HG02884 (cell line): ENCODE results near the gene GSDMA.
A peak's percentile ranks its signal among the peaks of the same experiment; 100 is the strongest.
"Not testable (repeated sequence)": the region's sequence is repeated elsewhere in the genome, so short reads cannot be mapped to it uniquely, and the experiment has no call there.

Source experiments
- ATAC-seq: cut with Tn5 transposase; IDR thresholded peaks from one replicate; pipeline ENCODE4 v1.9.1; 2021; ENCODE audit warnings: mild to moderate bottlenecking, moderate library complexity; ENCODE audit not compliant: unreplicated experiment

GSDMA gene

DNA sequence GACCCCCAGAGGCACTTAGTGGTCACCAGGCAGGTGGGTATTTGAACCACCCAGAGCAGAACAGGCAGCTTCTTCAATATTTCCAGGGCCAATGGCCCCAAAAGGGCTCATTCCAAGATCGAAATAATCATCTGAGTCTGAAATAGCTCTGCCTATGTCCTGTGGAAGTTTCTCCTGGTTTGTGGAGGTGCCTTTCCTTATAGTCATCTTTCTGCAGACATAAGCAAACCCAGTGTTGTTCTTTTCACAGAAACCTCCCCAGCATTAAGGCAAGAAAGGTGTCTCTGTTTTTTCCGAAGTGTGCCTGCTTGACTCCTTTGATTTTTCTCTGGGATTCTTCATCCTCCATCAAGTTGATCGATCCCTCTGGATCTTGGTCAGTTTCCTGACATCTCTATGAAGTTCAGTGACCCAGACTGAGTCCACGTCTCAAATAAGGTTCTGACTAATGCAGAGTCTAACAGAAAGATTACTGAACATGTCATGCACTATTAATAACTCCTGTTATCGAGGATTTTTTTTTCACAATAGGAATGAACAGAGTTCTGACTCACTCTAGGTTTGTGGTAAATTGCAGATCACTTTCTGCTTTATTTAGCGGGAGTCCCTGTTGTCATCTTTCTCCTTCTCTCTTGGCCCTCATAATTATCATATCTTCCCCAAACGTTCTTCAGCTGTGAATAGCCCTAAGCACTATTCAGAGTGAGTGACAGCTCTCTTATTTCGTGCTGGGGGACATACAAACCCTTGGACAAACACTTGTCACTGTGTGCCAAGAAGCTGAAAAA, 33.8 kb upstream of the GSDMA start:
- ATAC-seq: no peak

DNA sequence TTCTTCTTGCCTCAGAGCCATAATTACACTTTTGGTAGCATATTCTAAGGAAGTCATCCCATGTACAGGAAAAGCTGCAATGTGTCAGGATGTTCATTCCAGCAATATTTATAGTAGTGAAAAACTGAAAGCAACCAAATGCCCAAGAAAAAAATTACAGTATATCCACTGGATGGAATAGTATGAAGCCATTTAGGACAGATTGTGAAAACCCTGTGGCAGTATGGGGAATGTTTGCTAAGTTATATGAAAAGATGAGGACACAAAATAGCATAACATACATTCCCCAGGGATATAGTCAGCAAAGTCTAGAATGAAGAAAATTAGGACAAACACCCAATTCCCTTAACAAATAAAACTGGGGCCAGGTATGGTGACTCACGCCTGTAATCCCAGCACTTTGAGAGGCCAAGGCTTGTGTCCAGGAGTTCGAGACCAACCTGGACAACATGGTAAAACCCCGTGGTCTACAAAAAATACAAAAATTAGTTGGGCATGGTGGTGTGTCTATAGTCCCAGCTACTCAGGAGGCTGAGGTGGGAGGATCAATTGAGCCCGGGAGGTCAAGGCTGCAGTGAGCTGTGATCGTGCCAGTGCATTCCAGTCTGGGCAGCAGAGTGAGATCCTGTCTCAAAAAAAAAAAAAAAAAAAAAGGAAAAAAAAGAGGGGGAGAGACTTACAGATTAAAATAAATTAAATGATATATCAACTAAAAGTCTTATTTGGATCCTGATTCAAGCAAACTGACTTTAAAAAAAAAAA, 33.0 kb upstream of the GSDMA start:
- ATAC-seq: no peak

DNA sequence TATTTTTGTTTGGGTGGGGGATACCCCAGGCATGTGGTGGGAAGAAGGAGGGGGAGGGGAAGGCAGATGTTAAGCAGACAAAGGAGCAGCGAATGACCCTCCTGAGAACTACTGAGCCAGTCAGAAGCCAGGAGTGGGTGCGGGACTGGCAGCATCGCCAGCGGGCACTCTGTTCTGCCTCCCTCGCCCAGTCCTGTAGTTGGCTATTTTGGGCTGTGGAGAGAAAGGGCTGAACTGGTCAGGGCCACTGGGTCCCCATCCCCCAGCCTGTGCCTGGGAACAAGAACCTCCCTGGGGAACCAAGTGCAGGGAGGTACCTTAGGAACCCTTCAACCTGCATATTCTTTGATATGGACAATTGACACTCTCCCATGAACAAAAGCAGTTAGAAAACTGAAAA, 28.9 kb upstream of the GSDMA start:
- no peak for ATAC-seq

DNA sequence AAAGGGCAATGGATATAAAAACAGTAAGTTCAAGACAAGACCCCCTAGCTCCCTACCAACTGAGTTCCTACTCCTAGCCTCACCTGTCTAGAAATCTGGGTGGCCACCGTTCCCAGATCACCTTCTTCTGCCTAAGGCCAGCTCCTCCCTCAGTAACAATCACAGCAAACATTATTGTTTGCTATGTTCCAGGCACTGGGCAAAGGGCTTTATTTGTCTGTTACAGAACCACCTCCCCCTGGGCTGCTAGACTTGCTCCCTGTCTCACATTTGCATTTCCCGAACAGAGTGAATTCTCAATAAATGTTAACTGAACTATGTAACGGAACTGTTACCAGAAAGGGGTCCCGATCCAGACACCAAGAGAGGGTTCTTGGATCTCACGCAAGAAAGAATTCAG, 28.5 kb upstream of the GSDMA start:
- no peak for ATAC-seq

DNA sequence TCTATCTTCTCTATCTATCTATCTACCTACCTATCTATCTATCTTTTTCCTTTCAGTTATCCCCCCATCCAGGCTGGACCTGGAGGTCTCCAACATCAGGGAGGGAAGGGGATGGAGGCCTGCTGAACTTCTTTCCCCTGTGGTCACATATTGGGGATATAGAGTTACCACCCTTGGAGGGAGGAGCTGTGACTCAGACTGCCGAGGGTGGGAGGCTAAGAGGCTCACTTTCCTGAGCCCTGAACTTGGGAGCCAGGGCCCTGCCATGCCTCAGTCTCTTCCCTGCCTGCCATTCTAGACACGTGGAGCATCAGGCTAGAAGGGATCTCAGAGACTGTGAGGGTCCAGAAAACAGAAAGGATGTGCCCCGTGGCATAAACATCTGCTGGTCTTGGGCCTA, 26.9 kb upstream of the GSDMA start:
- ATAC-seq: no peak

DNA sequence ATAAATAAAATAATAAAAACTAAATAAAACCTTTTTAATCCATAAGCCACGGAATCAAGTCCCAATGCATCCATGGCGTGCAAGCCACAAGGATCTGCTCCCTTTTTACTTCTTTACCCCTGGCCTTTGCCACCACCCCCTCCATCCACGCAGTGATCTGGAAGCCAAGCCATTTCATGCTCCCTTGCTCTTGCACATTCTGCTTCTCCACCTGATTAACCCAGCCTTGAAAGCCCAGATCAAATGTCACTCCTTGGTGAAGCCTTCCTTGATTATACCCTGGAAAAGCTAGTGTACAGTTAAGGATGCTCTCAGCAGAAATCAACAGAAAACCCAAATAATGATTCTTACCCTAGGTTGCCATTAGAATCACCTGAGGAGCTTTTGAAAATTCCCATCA, 25.4 kb upstream of the GSDMA start:
- no peak for ATAC-seq

DNA sequence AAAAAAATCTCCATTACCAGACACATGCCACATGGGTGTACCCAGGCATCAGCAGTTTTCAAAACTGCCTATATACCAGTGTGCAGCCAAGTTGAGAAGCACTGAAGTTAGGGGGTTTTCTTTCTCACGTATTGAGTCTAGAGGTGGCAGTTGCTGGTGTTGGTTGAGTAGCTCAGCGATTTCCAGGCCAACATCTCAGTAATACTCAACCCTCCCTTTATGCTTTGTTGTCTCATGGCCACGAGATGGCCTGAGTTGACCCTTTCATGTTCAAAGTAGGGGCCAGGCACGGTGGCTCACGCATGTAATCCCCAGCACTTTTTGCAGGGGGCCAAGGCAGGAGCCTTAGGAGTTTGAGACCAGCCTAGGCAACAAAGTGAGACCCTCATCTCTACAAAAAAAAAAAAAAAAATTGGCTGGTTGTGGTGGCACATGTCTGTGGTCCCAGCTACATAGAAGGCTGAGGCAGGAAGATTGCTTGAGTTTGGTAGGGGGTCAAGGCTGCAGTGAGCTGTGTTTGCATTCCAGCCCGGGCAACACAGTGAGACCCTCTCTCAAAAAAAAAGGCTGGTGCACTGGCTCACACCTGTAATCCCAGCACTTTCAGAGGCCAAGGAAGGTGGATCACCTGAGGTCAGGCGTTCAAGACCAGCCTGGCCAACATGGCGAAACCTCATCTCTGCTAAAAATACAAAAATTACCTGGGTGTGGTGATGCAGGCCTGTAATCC, 24.5 kb upstream of the GSDMA start:
- no peak for ATAC-seq

DNA sequence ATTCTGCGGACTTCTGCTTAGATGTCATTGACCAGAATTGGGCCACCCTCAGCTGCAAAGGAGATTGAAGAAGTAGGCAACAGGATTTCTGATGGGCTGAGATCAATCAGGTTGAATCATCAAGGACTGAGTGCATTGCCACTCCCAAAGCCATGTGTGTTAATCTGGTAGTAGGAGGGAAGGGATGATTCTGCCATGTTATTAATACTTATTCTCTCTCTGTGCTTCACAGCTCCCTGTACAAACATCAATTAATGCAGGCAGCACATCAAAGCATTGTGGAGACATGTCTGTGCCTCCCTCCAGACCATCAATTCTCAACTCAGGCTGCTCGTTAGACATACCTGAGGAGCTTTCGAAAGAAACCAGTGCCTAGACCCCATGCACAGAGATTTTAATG, 23.7 kb upstream of the GSDMA start:
- ATAC-seq: no peak

DNA sequence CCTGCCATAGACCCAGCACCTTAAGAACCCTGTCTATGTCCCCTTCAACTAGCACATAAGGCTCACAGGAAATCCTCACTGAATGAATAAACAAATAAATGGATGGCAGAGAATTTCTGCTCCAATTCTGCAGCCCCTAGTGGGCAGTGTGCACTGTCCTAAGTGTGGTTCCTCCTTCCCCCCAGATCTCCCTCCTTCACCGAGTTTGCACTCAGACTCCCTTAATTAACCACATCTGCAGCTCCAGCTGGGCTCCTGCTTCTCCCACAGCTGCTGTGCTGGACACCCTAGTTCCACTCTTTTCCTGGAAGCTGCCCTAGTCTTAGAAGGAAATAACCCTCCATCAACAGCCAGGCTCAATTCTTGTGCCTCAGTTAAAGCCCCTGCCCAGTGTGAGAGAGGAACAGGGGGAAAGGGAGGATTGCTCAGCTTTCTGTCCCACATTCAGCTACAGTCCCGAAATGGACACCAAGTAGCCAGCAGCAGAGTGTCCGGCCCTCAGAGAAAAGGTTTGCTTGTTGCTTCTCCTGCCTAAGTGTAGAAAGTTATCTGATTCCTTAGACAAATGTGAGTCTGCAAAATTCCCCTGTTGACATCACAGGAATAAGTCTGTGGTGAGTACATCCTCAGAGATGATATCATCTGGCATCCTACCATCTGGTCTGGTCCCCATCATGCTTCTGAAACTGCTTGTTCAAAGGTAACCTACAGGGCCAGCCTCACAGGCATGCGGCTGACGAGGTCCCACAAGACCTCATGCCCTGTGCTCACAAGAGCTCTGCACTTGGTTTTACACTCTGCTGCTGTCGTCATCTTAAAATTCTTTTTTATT, 23.0 kb upstream of the GSDMA start:
- no peak for ATAC-seq

DNA sequence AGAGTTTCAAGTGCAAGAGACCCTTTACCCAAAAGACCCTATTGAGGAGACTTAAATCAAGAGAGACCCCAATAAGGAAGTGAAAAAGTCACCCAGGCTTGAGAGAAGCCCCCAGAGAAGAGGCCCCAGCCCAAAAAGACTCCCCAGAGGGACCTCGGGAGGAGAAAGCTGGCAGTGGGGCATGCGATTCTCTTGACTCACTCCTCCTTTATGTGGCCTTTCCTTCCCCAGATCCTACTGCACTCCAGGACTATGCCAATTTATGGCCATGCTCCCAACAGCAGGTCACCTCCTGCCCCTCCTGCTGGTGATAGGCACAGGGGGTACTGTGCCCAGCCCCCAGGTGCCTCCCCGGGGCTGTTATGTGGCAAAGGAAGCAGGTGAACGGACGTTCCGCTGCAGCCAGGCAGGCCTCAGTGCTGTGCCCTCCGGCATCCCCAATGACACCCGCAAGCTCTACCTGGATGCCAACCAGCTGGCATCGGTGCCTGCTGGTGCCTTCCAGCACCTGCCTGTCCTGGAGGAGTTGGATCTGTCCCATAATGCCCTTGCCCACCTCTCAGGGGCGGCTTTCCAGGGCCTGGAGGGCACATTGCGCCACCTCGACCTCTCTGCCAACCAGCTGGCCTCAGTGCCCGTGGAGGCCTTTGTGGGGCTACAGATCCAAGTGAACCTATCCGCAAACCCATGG, 19.0 kb upstream of the GSDMA start:
- ATAC-seq: no peak

DNA sequence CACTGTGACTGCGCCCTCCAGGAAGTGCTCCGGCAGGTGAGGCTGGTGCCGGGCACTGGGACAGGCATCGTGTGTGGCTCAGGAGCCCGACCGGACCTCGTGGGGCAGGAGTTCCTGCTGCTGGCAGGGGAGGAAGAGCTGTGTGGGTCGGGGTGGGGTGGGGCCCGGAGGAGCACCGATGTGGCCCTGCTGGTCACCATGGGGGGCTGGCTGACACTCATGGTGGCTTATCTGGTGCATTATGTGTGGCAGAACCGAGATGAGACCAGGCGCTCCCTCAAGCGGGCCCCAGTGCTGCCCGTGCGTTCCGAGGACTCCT, 18.5 kb upstream of the GSDMA start:
- no peak for ATAC-seq

DNA sequence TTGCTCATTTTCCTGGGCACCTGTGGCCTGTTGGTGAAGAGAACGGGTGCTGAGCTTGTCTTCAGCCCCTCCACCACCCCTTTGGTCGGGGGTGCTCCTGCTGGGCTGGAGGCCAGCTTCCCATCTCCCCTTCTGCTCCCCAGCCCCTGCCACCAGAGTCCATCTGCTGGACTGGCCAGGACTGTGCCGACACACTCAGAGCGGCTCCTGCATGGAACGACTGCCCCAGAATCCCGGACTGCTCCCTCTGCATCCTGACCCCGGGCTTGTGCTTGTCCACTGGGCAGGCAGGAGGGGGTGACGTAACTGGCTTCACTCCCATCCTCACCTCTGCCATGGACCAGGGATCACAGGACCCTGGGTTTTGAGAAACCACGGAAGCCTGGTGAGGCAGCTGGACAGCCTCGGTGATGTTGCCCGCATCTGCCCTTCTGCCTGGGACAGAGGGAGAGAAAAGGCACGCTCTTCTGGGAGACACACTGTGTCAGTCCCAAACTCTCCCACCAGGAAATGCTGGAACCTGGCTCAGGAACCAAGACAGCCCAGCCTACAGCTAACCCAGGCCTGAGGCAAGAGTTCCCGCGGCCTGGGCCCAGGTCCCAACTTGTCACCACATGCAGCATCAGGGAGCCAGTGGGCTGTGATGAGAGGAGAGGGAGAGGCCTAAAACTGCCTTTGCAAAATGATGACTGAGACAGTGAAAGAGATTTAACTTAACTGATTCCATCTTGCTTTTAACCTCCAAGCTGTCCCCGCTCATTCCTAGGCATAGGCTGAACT, 16.1 kb upstream of the GSDMA start:
- no peak for ATAC-seq

DNA sequence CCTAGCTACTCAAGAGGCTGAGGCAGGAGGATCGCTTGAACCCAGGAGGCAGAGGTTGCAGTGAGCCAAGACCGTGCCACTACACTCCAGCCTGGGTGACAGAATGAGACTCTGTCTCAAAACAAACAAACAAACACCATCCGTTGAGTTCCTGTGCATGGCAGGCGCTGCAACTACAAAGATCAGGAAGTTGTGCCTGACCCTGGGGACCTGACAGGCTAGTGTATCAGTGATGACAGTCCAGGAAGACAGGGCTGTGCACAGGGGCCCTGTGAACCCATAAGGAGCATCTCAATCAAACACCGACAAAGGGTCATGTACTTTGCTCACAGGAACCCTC, 14.3 kb upstream of the GSDMA start:
- not testable (repeated sequence) for ATAC-seq

DNA sequence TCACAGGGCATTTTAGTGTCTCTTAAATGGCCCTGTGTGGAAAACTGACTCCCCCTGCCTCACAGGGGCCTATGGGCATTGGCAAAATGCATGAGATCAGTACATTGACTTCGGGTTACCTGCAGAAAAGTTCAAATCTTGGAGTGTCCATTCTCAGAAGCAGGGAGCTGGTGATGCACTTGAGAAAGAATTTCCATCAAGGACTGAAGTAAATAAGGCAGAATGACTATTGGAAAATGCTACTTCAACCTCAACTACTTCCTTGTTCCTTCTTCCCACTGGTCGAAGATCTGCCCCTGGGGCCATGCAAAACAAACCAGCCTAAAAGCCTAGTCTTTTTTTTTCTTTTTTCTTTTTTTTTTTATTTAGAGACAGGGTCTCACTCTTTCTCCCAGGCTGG, 13.8 kb upstream of the GSDMA start:
- ATAC-seq: no peak

DNA sequence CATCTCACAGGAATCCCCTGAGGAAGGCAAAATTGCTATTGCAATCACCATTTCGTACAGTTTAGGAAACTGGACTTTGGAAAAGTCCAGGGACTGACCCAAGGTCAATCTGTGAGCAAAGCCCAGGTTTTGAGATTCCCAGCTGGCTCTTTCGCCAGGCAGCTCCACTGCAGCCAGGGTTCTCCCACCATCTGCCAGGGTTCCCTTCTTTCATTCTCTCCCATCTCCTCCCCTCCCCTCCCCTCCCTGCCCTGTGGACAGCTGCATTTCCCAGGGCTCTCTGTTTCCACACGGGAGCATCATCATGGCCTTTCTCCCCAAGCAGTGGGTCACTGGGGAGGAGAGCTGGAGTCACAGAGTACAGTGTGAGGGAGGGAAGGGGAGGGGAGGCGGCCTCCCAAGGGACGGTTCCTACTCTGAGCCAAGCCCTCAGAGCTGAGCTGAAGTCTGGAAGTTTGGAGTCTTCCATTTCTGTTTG, 11.9 kb upstream of the GSDMA start:
- ATAC-seq: no peak

DNA sequence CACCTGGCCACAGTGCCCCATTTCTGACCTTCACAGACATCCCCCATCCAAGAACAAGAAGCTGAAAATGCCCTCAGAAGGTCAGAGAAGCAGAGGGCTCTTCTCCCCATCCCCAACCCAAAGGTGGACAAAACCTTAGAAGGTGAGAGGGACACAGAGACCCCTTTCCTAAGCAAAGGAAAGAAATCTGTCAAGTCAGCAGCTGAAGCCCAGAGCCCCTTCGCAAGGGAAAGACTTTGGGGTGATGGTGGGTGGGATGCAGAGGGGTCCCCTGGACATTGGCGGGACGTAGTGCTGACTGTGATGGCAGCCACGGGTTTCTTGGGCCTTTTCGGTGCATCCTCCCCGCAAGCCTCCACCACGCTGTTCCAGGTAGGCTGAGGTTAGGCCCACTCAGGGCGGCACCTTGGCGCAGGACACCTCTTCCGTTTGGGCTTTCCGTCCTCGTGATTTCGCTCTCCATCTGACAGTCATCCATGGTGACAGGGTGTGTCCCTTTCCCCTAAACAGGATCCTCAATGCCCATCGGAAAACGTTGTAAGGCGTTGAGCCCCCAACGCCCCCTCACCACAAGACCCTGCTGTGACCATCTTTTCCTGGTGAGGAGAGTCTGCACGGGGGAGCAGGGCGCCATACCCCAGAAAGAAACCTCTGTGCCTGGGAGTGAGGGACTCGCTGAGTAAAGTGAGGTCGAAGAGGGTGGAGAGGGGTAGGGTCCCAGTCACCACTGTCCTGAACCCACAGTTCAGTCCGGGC, 10.7 kb upstream of the GSDMA start:
- ATAC-seq: no peak

DNA sequence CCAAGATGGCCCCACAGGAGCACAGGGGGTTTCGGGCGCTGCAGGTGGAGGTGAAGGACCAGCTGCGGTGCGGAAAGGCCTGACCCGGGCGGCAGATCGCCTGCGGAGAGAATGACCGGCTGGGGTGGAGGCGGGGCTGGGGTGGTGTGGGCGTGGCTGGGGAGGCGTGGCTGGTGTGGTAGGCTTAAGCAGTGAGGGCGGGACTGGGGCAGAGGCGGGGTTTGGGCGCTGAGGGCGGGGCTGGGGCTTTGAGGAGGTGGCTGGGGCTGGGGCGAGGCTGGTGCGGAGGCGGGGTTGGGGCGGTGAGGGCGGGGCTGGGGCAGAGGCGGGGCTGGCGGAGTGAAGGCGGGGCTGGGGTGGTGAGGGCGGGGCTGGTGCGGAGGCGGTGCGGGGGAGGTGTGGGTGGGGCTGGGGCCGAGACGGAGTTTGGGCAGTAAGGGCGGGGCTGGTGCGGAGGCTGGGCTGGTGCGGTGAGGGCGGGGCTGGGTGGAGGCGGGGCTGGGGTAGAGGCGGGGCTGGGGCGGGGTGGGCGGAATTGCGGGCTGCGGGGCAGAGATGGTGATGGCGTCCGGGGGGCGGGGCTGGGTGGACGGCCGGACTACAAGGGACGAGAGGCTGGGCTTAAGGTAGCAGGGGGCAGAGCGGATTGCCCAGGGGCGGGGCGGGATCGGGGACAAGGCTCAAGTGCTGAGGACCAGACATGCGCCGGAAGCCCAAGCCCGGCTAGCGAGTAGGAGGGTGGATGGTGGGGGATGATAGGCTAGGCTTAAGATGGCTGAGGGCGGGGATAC, 9.9 kb upstream of the GSDMA start:
- peak; percentile 72 for ATAC-seq

DNA sequence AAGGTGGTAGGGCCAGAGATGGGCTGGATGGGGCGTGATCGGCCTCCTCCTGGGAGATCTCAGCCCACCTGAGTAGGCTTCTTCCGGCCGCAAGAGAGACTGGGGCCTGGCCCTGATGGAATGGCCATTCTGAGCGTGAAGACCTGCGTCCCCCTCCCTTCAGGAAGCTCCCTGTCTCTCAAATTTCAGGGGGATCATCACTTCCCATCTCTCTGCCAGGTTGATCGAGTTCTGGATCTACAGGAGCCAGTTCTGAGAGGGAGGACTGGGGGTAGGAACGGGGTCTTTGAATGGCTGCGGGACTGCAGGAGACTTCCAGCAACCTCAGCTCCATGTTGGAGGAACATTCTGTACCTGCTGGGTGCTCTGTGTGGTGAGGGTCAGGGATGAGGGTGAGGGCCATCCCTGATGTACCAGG, 9.3 kb upstream of the GSDMA start:
- ATAC-seq: no peak
